DLD1 (cell line): ENCODE results near the gene FAM24A.
"Not testable (repeated sequence)": the region's sequence is repeated elsewhere in the genome, so short reads cannot be mapped to it uniquely, and the experiment has no call there.

ENCODE experiments used
- in situ Hi-C: cut with HindIII; loops from 2 replicates; pipeline ENCODE4 v1.10.0; 2017; ENCODE audit warnings: low sequenced_read_pairs

FAM24A gene

GRCh38 chr10:122910310-122910709 is at the start of gene FAM24A:
Gene FAM24A, plus strand, starts transcription at chr10:122910610. Its CDS starts 1,025 bp downstream, at chr10:122911635.
- in situ Hi-C loops: no loop called here

- in situ Hi-C loops: no loop called here
Measured at GRCh38 chr10:122861711-122862161, 48.7 kb upstream of the FAM24A start.

GRCh38 chr10:122863216-122864193 is 46.9 kb upstream of the FAM24A start:
- in situ Hi-C loops: no loop called here

DNA sequence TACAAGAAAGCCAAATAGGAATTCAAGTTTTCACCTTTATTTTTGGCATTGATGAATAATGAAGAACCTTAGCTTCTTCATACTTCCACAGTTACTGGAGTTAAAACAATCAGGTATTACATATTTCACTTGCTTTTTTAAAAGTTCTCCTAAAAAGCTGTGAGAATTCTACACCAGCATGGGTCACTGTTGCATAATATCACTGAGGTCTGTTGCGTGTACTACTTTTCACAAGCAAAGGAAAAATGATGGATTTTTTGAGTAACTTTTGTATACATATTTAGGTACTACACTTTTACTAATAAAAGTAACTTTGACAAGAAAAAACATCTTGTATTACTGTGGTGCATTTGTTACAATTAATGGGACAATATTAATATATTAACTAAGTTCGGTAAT is 46.2 kb upstream of the FAM24A start:
- in situ Hi-C loops: no loop called here

- in situ Hi-C loops: no loop called here
Measured at GRCh38 chr10:122864901-122865300, 45.5 kb upstream of the FAM24A start.

- in situ Hi-C loops: not testable (repeated sequence)
Measured at GRCh38 chr10:122866757-122867482, 43.5 kb upstream of the FAM24A start.

- in situ Hi-C loops: not testable (repeated sequence)
Measured at GRCh38 chr10:122868768-122869167, 41.6 kb upstream of the FAM24A start.

- in situ Hi-C loops: not testable (repeated sequence)
Measured at GRCh38 chr10:122871947-122872346, 38.5 kb upstream of the FAM24A start.

DNA sequence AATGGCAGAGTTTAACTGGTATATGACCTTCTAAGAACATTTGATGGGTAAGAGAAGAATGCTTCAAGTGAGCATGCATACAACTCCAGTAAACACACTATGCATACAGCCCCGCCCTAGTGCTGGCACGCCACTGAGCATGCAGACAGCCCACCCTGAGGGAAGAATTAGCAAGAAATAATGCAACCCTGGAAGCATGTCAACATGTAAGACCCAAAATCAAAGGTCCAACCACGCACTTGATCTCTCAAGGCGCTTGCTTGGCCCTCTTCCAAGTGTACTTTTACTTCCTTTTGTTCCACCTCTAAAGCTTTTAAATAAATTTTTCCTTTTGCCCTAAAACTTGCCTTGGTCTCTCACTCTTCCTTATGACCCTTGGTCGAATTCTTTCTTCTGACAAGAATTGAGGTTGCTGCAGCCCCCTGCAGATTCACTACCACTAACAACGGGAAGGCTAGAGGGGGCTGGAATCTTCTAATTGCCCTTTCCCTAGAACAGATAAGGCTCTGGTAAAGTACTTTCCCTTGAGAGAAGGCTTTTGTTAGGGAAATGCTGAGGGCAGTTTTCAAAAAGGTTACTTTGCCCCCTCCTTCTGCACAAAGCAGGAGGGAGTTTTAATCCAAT is 34.5 kb upstream of the FAM24A start:
- in situ Hi-C loops: no loop called here

- in situ Hi-C loops: no loop called here
Measured at GRCh38 chr10:122876467-122876855, 33.9 kb upstream of the FAM24A start.

GRCh38 chr10:122877264-122877663 is 33.1 kb upstream of the FAM24A start:
- in situ Hi-C loops: no loop called here

GRCh38 chr10:122878799-122879338 is 31.5 kb upstream of the FAM24A start:
- in situ Hi-C loops: no loop called here

DNA sequence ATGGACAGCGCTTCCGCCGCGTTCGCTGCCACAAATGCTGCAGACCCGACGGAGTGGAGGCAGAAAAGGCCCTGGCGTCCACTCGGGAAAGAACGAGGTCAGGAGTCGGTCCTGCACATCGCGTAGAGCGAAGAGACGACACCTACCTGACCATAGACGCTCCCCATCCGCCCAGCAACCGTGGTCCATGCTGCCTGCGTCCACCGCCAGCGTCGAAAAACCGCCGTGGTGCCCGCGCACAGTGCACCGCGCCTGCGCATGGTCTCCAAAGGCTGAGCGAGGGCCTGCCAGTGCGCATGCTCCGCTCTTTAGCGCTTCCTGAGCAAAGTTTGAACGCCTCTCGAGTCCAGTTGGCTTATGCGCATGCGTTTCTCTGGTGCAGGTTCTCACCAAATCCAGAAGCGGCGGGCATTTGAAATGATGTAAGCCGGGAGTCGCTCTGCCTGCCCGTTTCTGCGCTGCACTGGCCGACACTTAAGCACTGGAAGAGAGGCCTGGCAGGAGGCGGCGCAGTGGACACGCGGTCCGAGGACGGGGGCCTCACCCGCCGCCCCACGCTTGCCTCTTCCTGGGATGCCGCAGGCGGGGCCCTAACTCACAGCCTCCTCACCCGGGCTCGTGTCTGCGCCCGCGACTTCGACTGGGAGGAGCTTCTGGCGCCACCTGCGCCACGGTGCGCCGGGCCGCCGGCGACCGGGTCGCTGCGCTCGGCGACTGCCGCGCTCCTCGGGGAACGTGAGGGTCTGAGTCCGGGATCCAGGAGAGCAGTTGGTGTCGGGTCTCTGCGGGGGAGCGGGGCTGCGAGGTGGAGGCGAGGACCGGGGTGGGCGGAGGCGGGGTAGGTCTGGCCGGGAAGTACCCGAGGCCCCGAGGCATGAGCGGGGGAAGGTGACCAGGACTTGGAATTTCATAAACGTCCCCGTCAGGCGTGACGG is 30.8 kb upstream of the FAM24A start, which contains the start of gene FAM24B:
TSS of gene FAM24B (minus strand) at position 243 of the 935 bp plus-strand sequence. CDS start 29,066 bp downstream, outside the sequence.
- in situ Hi-C loops: no loop called here

DNA sequence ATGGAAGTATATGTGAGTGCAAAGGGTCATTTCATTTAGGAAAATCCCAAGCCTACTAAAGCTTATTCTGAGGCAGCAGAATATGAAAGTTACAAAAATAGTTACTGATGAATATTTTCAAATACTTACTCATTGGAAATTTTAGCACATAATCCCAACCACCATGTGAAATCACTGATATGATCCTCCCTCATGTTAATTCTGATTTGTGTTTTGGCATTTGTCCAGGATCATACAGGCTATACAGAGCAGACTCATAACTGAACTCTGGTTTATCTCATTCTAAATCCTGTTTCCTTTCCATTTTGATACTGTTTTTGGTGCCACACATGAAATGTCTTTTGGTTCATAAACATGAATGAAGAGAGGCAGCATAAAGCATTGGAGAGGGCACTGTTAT is 27.6 kb upstream of the FAM24A start:
- in situ Hi-C loops: no loop called here

DNA sequence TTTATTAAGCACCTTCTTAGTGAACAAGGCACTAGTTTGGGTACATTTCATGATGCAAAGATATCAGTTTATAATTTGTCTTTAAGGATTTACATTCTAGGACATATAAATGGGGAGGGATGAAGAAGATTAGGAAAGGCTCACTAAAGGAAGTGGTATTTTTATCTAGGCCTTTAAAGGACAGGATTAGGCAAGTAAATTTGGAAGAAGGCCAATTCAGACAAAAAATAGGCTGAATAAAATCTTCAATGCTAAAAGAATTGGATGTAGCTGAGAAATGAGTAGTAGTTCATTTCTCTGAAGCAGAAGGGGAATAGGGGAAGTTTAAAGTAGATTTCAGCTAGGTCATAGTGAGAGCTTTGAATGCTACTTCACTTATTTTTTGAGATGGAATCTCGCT is 26.2 kb upstream of the FAM24A start:
- in situ Hi-C loops: no loop called here

DNA sequence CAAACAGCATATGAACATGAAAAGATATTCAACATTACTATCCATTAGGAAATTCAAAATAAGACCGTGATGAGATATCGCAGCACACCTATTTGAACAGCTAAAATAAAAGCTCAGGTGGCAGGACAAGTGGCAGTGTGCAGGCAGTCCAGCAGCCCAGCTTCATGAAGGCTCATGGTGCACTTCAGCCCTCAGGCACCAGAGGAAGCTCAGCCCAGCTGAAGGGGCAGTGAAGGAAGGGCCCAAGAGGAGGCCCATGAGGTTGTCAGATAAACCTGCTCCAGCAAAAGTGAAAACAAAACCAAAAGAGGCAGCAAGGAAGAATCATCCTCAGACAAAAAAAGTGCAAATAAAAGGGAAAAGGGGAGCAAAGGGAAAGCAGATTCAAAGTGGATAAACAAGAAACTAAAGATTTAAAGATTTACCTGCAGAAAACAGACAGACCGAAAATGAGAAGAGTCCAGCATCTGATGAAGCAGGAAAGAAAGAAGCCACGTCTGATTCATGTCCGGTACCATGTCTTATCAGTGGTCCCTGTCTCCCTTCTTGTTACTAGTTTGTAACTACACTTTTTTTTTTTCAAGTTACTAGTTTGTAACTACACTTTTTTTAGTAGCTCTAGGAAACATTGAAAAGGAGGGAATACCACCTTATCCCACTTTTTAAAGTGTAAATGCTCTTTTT is 16.0 kb upstream of the FAM24A start:
- in situ Hi-C loops: no loop called here

GRCh38 chr10:122903861-122904260 is 6.5 kb upstream of the FAM24A start:
- in situ Hi-C loops: not testable (repeated sequence)

DNA sequence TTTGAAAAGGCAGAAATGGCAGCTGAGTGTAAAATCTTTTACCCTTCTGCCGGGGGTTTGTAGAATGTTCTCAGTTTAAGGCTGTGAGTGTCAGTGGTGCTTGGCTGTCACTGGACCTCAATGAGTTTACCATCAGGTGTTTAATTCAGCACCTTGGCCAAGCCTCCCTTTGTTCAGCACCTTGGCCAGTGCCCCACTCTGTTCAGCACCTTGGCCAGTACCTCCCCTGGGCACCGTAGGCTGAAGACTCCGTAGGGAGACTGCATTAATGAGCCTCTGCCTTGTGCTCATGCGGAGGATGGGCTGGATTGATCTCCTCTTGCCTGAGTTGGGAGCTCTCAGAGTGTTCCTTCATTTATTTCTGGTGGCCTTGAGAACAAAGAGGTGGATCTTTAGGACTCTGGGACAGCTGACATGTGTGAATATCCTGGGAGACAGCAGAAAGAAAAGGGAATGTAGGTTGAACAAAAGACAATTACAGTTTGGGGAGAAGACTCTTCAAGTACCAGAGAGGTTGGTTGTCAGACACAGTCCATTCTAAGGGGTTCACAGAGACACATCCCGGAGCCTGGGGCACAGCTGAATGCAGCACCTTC is 1.6 kb downstream of the FAM24A start:
- in situ Hi-C loops: no loop called here

DNA sequence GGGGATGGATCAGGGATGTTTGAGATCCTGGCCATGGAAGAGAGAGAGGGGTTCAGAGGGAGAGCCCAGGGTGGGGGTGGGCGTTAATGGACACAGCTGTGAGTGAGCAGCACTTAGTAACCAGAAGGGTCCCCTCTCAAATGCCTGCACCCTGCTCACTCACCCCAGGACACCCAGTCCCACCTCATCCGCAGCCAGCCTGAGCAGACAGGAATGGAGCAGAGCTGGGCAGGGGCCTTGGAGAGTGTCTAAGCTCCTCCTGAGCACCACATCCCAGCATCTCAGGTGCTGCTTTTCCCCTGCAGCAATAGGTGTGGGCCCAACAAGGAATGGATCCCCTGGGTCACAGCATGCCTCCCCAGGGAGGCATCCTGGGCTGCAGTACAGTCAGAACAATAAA is 5.3 kb downstream of the FAM24A start:
- in situ Hi-C loops: no loop called here
